Femur (tissue), 1 donor: ENCODE results near the gene PTPRN2.
A peak's percentile ranks its signal among the peaks of the same experiment; 100 is the strongest.
"Not testable (repeated sequence)": the region's sequence is repeated elsewhere in the genome, so short reads cannot be mapped to it uniquely, and the experiment has no call there.

Experiments
- DNase-seq: peaks from one replicate; pipeline ENCODE4 v3.0.0-alpha.2; 2017

Gene PTPRN2

GRCh38 chr7:157752832-157753291 lies 834.8 kb downstream of the PTPRN2 start:
- DNase-seq: peak; percentile 27

GRCh38 chr7:157751951-157752673 lies 835.5 kb downstream of the PTPRN2 start:
- no peak for DNase-seq

- DNase-seq: no peak
These were observed 836.2 kb downstream of the PTPRN2 start for GRCh38 chr7:157751406-157751805.

GRCh38 chr7:157750291-157750690 lies 837.3 kb downstream of the PTPRN2 start:
- DNase-seq: no peak

GRCh38 chr7:157745721-157746709 lies 841.6 kb downstream of the PTPRN2 start:
- no peak for DNase-seq

GRCh38 chr7:157744786-157745601 lies 842.6 kb downstream of the PTPRN2 start:
- DNase-seq: no peak

GRCh38 chr7:157743781-157744525 lies 843.7 kb downstream of the PTPRN2 start:
- no peak for DNase-seq

- no peak for DNase-seq
These were observed 847.3 kb downstream of the PTPRN2 start for GRCh38 chr7:157740251-157740798.

- DNase-seq: no peak
These were observed 848.0 kb downstream of the PTPRN2 start for GRCh38 chr7:157739650-157740049.

GRCh38 chr7:157739031-157739430 lies 848.6 kb downstream of the PTPRN2 start:
- peak; percentile 39 for DNase-seq

- no peak for DNase-seq
These were observed 849.6 kb downstream of the PTPRN2 start for GRCh38 chr7:157738066-157738460.

GRCh38 chr7:157737151-157738065 lies 850.2 kb downstream of the PTPRN2 start:
- DNase-seq: no peak

GRCh38 chr7:157736341-157736740 lies 851.3 kb downstream of the PTPRN2 start:
- no peak for DNase-seq

GRCh38 chr7:157735826-157736225 lies 851.8 kb downstream of the PTPRN2 start:
- no peak for DNase-seq

GRCh38 chr7:157734676-157735640 lies 852.7 kb downstream of the PTPRN2 start:
- DNase-seq: no peak

GRCh38 chr7:157733760-157734395 lies 853.7 kb downstream of the PTPRN2 start:
- not testable (repeated sequence) for DNase-seq

- no peak for DNase-seq
These were observed 856.5 kb downstream of the PTPRN2 start for GRCh38 chr7:157731126-157731525.

GRCh38 chr7:157730614-157731013 lies 857.0 kb downstream of the PTPRN2 start:
- no peak for DNase-seq

- DNase-seq: no peak
These were observed 858.1 kb downstream of the PTPRN2 start for GRCh38 chr7:157729566-157729965.
